Measurements from ENCODE around the gene LRRC4C.

LRRC4C gene

DNA sequence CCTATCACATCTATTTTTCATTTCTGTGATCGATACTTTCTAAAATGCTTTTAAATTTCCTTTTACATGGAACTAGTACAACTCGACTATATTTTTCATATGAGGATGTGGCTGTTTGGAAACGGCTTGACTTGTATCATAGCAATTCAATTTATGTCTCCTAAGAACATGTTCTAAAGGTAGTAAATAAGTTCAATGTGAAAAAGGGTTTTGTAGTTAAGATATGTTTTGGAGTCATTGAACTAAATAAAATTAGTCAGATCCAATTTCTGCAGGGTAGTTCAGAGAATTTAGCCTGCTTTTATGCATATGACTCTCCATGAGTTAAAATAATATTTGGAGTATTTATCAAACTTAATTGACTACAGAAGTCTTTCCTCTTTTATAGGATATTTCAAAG is 1121.4 kb downstream of the LRRC4C start:
- TF ChIP-seq, protein P1, sequence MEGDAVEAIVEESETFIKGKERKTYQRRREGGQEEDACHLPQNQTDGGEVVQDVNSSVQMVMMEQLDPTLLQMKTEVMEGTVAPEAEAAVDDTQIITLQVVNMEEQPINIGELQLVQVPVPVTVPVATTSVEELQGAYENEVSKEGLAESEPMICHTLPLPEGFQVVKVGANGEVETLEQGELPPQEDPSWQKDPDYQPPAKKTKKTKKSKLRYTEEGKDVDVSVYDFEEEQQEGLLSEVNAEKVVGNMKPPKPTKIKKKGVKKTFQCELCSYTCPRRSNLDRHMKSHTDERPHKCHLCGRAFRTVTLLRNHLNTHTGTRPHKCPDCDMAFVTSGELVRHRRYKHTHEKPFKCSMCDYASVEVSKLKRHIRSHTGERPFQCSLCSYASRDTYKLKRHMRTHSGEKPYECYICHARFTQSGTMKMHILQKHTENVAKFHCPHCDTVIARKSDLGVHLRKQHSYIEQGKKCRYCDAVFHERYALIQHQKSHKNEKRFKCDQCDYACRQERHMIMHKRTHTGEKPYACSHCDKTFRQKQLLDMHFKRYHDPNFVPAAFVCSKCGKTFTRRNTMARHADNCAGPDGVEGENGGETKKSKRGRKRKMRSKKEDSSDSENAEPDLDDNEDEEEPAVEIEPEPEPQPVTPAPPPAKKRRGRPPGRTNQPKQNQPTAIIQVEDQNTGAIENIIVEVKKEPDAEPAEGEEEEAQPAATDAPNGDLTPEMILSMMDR (conservative IDR thresholded peaks at IDR 0.05; ENCODE audit: low read depth), result no peak
- ChIA-PET POLR2A (ENCODE audit: low non-redundant PET) (no interaction called here), CTCF (no interaction called here)
- H3K27ac ChIP-seq, result no peak overlapping the region
- no peak for DNase-seq (ENCODE audit: low spot score)

DNA sequence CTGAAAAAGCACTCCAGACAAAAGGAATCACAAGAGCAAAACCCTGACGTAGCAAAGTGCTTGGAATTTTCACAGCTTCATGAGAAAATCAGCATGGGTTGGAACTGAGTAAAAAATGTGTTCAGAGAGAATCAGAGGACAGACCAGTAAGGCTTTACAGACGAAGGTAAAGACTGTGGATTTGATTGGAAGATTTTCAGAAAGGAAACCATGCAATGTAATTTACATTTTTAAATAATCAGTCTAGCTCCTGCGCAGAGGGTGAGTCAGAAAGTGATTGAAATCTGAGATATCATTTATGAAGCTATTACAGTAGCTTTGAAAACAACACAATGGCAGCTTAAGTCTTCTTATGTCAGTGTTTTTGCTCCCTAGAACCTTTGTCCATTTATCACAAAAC is 1122.3 kb downstream of the LRRC4C start:
- POLR2A ChIA-PET (ENCODE audit: low non-redundant PET), result no interaction called here
- TF ChIP-seq, protein P1 (conservative IDR thresholded peaks at IDR 0.05; ENCODE audit: low read depth), result no peak
- no peak overlapping the region for H3K27ac ChIP-seq
- CTCF ChIA-PET, result no interaction called here
- no peak for DNase-seq (ENCODE audit: low spot score)

- CTCF ChIA-PET, result interaction anchor here (0.7 kb wide), 1 partner anchor 130 kb away, joined by 6 read pairs; no protein-coding TSS in a partner anchor
- H3K27ac ChIP-seq, result peak overlapping the region; percentile 81
- peak; percentile 94 for DNase-seq (ENCODE audit: low spot score)
- TF ChIP-seq, protein P1 (conservative IDR thresholded peaks at IDR 0.05; ENCODE audit: low read depth), result no peak
- POLR2A ChIA-PET (ENCODE audit: low non-redundant PET), result no interaction called here
Measured at GRCh38 chr11:40328890-40329614, 1130.4 kb downstream of the LRRC4C start.

DNA sequence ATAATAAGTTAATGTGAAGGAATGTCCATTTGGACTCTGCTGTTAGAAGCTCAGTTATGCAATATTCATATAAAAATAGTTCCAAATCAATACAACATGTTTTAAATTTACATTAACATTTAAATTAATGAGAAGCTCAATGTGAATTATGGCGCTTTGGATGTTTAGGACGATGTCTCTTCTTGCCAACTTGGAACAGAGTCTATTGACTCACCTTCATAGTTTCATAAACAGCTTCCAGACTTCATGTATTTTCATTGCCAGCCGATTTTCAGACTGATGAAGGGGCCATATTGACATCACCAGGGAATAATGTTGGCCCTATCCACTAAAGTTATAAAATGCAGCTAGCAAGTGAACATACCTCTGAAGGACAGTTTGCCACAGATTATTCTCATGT is 1136.2 kb downstream of the LRRC4C start:
- ChIA-PET POLR2A (ENCODE audit: low non-redundant PET) (no interaction called here), CTCF (no interaction called here)
- no peak for DNase-seq (ENCODE audit: low spot score)
- no peak overlapping the region for H3K27ac ChIP-seq
- TF ChIP-seq, protein P1 (conservative IDR thresholded peaks at IDR 0.05; ENCODE audit: low read depth), result no peak

DNA sequence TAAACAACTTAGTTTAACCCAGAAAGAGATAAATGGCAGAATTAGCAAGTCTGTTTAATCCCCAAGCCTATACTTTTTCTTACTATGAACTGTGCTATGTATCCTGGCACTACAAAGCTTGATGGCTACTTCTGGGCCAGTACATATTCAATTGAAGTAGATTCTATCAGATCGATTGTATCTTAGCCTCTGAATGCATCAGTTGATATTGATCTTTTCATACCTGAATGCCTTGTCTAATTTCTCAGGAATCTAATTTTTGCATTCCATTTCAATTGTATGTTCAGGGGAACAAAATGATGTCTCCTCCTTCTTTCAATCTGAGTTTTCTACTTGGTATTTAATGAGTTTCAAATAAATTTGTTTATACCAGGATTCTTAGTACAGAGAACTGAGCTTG is 1137.9 kb downstream of the LRRC4C start:
- no peak overlapping the region for H3K27ac ChIP-seq
- TF ChIP-seq, protein P1 (conservative IDR thresholded peaks at IDR 0.05; ENCODE audit: low read depth), result no peak
- CTCF ChIA-PET, result interaction anchor here (0.5 to 0.7 kb wide), 2 partner anchors 17 to 27 kb away, joined by 3 read pairs; no protein-coding TSS in a partner anchor
- POLR2A ChIA-PET (ENCODE audit: low non-redundant PET), result no interaction called here
- DNase-seq (ENCODE audit: low spot score), result no peak

DNA sequence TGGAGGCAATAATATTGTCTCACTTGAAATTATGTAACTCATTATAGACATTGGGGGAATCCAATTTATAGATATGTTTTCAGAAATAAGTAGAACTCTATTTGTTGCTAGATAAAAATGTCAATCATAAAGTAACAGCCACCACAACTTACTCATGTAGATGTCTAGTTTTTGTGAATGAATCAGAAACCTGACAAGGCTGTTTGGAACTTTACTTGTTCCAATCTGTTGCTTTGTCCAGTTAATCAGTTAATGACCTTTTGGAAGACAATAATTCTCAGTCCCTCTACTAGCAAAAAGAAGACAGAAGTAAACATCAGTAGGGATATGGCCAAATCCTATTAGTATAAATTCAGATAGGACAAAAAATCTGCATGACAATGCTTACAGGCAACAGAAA is 1143.3 kb downstream of the LRRC4C start:
- DNase-seq (ENCODE audit: low spot score), result no peak
- H3K27ac ChIP-seq, result no peak overlapping the region
- CTCF ChIA-PET, result no interaction called here
- POLR2A ChIA-PET (ENCODE audit: low non-redundant PET), result no interaction called here
- TF ChIP-seq, protein P1 (conservative IDR thresholded peaks at IDR 0.05; ENCODE audit: low read depth), result no peak
